KMS-11 (cell line): Measurements from ENCODE around the gene TAF10.

Experiments used
- H2AFZ ChIP-seq: fragments of 200-600 bp; sonication (generic); 2 replicates; pipeline ENCODE4 v1.6.1; 2016; ENCODE audit warnings: antibody characterized with exemption, mixed run types, low read depth
- H3K27ac ChIP-seq: fragments of 200-600 bp; sonication (generic); 2 replicates; pipeline ENCODE4 v1.6.1; 2016; ENCODE audit warnings: mild to moderate bottlenecking, mixed run types
- H3K27me3 ChIP-seq: fragments of 200-600 bp; sonication (generic); 2 replicates; pipeline ENCODE4 v1.6.1; 2017; ENCODE audit warnings: mild to moderate bottlenecking, low read depth, mixed run types, moderate library complexity; ENCODE audit not compliant: insufficient read depth
- H3K36me3 ChIP-seq: fragments of 200-600 bp; sonication (generic); 2 replicates; pipeline ENCODE4 v1.6.1; 2017; ENCODE audit warnings: mild to moderate bottlenecking, mixed run types; ENCODE audit not compliant: insufficient read depth
- H3K4me1 ChIP-seq: fragments of 200-600 bp; sonication (generic); 2 replicates; pipeline ENCODE4 v1.6.1; 2016; ENCODE audit warnings: mild to moderate bottlenecking, low read depth, mixed run types; ENCODE audit not compliant: poor library complexity, severe bottlenecking
- H3K4me2 ChIP-seq: fragments of 200-600 bp; sonication (generic); 2 replicates; pipeline ENCODE4 v1.7.0; 2016; ENCODE audit warnings: mild to moderate bottlenecking, mixed run types
- H3K4me3 ChIP-seq: fragments of 200-600 bp; sonication (generic); IDR thresholded peaks from 2 replicates; pipeline ENCODE4 v1.6.1; 2017; ENCODE audit warnings: low read depth, low read length, mixed read lengths; ENCODE audit not compliant: insufficient read depth
- H3K79me2 ChIP-seq: fragments of 200-600 bp; sonication (generic); 2 replicates; pipeline ENCODE4 v1.6.1; 2016; ENCODE audit warnings: low read depth, mixed run types; ENCODE audit not compliant: insufficient read depth
- H3K9ac ChIP-seq: fragments of 200-600 bp; sonication (generic); 2 replicates; pipeline ENCODE4 v1.6.1; 2016; ENCODE audit warnings: mild to moderate bottlenecking, mixed run types
- H4K20me1 ChIP-seq: fragments of 200-600 bp; sonication (generic); 2 replicates; pipeline ENCODE4 v1.6.1; 2016; ENCODE audit warnings: mild to moderate bottlenecking, mixed run types; ENCODE audit not compliant: insufficient read depth
- CTCF ChIP-seq: fragments of 200-600 bp; sonication (generic); conservative IDR thresholded peaks from 2 replicates; pipeline ENCODE4 v1.6.1; 2017; ENCODE audit warnings: low read depth, mild to moderate bottlenecking, antibody characterized with exemption, low read length, moderate library complexity, mixed read lengths

The TAF10 gene

GRCh38 chr11:6576471-6577373, 35.3 kb downstream of the TAF10 start:
- H3K9ac ChIP-seq, result no peak overlapping the region

GRCh38 chr11:6574816-6575715, 37.0 kb downstream of the TAF10 start:
- no peak overlapping the region for H3K9ac ChIP-seq
- H3K4me2 ChIP-seq, result no peak overlapping the region
- peaks cover 4% of the 10 kb centered on the region for H3K4me1 ChIP-seq
- no peak overlapping the region for H3K4me3 ChIP-seq
- H4K20me1 ChIP-seq, result no peaks in the 10 kb centered on the region
- no peaks in the 10 kb centered on the region for H3K27me3 ChIP-seq
- no peak for TF ChIP-seq CTCF
- no peak overlapping the region for H3K27ac ChIP-seq
- H3K79me2 ChIP-seq, result no peaks in the 10 kb centered on the region
- H2AFZ ChIP-seq, result no peak overlapping the region
- H3K36me3 ChIP-seq, result no peaks in the 10 kb centered on the region

More at GRCh38 chr11:6576471-6577373, 35.3 kb downstream of the TAF10 start:
- Histone ChIP-seq H3K27me3 (no peaks in the 10 kb centered on the region), H3K36me3 (no peaks in the 10 kb centered on the region), H3K27ac (no peak overlapping the region), H3K4me3 (no peak overlapping the region), H3K79me2 (no peaks in the 10 kb centered on the region), H2AFZ (no peak overlapping the region), H4K20me1 (no peaks in the 10 kb centered on the region), H3K4me2 (no peak overlapping the region), H3K4me1 (peaks cover 4% of the 10 kb centered on the region)
- no peak for TF ChIP-seq CTCF

- no peaks in the 10 kb centered on the region for H4K20me1 ChIP-seq
- H3K4me1 ChIP-seq, result peaks cover 6% of the 10 kb centered on the region
- H2AFZ ChIP-seq, result no peak overlapping the region
- no peak overlapping the region for H3K4me2 ChIP-seq
- H3K4me3 ChIP-seq, result no peak overlapping the region
- H3K36me3 ChIP-seq, result no peaks in the 10 kb centered on the region
- H3K27me3 ChIP-seq, result no peaks in the 10 kb centered on the region
- TF ChIP-seq CTCF, result no peak
- no peak overlapping the region for H3K27ac ChIP-seq
- H3K79me2 ChIP-seq, result no peaks in the 10 kb centered on the region
- H3K9ac ChIP-seq, result no peak overlapping the region
These were observed 39.8 kb downstream of the TAF10 start for GRCh38 chr11:6572215-6572614.

GRCh38 chr11:6571434-6572008, 40.5 kb downstream of the TAF10 start:
- Histone ChIP-seq H3K27me3 (no peaks in the 10 kb centered on the region), H3K4me3 (no peak overlapping the region), H3K79me2 (no peaks in the 10 kb centered on the region), H3K27ac (no peak overlapping the region), H3K9ac (no peak overlapping the region), H3K36me3 (no peaks in the 10 kb centered on the region), H3K4me2 (no peak overlapping the region), H4K20me1 (no peaks in the 10 kb centered on the region), H3K4me1 (peaks cover 6% of the 10 kb centered on the region), H2AFZ (no peak overlapping the region)
- no peak for TF ChIP-seq CTCF
